ENCODE measurements around the gene TRIM47.

Gene TRIM47, protein sequence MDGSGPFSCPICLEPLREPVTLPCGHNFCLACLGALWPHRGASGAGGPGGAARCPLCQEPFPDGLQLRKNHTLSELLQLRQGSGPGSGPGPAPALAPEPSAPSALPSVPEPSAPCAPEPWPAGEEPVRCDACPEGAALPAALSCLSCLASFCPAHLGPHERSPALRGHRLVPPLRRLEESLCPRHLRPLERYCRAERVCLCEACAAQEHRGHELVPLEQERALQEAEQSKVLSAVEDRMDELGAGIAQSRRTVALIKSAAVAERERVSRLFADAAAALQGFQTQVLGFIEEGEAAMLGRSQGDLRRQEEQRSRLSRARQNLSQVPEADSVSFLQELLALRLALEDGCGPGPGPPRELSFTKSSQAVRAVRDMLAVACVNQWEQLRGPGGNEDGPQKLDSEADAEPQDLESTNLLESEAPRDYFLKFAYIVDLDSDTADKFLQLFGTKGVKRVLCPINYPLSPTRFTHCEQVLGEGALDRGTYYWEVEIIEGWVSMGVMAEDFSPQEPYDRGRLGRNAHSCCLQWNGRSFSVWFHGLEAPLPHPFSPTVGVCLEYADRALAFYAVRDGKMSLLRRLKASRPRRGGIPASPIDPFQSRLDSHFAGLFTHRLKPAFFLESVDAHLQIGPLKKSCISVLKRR

DNA sequence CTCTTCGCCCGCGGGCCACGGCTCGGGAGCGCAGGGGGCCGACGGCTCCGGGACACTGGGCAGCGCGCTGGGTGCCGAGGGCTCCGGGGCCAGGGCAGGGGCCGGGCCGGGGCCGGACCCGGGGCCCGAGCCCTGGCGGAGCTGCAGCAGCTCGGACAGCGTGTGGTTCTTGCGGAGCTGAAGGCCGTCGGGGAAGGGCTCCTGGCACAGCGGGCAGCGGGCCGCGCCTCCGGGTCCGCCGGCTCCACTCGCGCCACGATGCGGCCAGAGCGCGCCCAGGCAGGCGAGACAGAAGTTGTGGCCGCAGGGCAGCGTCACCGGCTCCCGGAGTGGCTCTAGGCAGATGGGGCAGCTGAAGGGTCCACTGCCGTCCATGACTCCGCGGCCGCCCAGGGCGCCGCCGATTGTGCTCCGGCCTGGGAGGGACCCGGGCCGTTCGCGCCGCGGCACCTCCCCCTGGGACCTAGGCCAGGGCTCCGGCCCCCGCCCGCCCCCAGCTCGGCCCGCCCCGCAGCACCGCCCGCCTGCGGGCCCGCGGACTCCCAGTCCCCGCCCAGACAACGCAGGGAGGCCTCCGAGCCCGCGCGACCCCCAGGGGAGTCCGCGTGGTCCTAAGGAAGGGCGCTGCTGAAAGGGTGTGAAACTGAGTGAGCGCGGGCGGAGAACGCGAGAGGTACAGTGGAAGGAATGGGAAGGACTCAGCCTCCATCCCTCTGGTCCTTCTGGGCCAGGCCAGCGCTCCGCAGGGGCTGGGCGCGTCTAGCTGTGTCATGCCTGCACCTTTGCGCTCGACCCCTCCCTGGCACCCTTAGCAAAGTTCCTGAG lies at the start of gene TRIM47:
TRIM47 (minus strand) TSS at position 408 of the 825 bp plus-strand sequence; CDS start at position 375, 33 bp downstream.
- DNase-seq (ENCODE audit: low read depth, low spot score): no peak

DNA sequence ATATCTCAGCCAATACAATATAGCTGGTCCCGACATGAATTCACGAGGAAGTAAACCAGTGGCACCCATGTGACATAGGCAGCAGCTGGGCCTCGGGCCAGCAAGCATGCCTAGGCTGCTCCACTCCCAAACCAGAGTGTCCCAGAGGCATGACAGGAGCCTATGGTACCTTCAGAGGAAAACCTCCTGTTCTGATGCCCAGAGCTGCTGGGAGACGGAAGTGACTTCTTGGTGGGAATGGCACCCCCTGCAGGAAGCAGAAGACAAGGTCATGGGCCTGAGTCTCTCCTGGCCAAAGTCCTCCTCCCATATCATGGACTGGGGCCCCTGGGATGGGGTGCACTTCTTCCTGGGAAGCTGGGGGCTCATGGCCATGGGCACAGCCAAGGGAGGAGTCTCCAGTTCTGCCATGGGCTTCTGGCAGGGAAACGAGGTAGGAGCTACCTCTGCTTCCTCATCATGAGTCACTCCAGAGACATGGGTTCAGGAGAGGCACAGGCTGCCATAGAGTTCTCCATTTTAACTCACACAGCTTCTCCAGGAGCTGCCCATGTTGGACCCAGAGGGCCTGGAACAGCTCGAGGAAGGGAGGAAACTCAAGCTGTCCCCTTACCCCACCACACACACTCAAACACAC lies 49.0 kb upstream of the TRIM47 start:
- DNase-seq (ENCODE audit: low read depth, low spot score): no peak

DNA sequence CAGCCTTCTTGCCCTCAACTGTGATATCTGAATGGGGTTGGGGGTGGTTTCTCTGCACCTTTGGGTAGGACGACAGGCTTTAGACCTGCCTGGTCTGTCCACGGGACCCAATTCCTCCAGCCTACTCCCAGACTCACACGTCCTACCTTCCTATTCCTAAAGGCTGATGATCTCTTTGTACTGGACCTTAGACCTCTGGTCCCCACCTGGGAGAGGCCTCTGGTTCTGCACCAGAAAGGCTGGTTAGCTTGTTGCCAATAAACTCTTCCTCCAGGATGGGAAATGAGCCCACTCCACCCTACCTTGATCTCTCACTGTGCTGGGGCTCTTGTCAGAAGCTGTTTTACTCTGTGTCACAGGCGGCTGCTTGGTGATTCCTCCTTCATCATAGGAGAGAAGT lies 48.1 kb upstream of the TRIM47 start:
- DNase-seq (ENCODE audit: low read depth, low spot score): no peak

DNA sequence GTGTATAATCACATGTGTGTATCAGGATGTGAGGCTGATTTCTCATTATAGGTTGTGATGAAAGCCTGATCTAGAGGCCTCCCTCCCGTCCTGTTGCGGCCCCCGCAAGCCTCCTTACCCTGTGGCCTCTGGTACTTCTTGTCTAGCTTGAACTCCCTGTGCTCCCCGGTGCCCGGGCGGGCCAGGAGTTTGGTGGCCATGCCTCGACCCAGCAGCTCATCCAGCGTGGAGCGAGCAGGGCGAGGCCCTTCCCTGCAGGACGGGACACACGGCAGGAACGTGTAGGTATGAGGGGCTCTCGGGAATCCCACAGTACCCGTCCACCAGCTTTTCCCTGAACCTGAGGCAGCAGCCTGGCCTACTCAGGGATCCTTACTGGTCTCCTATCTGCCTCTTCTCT lies 47.5 kb upstream of the TRIM47 start:
- DNase-seq (ENCODE audit: low read depth, low spot score): no peak

DNA sequence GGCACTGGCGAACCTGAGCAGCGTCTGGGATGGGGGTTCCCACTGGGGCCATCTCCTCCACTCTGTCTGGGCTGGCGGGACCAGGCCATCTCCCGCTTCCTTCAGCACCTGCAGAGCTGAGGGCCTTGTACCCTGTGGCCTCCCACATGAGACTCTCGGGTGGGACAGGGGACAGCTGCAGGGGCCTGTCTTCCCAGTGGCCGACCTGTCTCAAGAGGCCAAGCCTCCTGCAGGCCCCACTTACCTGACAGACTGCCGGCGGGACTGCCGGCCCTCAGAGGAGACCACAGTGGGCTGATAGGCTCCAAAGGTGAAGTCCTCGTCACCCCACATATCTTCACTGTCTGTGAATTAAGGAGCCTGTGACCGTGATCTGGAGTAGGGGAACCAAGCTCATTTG lies 46.7 kb upstream of the TRIM47 start:
- no peak for DNase-seq (ENCODE audit: low read depth, low spot score)

DNA sequence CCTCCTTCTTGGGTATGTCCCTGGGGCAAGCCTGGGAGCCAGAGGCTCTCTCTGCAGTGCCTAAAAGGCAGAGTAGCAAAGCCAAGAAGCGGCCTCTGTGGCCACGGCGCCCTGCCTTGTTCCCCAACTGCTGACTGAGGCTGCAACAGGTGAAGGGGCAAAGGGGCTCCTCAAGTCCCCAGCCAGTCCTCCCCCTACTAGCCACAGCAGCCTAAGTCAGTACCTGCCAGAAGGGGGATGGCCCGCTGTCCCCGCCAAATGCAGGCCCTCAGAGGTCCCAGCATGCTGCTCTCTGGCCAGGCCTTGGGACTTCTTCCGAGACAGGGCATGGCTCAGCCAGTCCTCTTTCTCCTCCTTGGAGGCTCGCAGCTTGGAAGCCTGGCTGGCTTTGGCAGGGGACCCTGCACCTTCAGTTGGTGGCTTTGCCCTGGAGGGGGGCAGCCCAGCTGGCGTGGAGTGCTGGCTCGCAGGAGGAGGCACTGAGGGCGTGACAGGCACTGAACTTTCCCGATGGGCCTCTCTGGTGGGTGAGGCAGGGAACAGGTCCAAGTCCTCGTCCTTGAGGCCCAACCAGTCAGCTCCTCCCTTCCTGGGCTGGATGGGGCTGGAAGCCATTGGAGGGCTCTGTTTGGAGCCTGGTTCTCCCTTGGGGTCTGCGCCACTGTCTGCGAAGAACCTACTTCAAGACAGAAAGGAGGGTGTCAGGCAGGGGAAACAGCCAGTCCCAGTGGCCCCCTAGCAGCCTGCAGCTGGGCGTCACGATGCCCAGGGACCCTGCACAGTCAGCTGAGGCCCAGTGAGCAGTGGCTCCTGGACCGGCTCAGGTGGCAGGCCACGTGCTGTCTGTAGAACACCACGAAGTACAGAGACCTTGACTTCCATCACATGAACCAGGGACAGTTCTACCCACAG lies 44.8 kb upstream of the TRIM47 start:
- no peak for DNase-seq (ENCODE audit: low read depth, low spot score)

DNA sequence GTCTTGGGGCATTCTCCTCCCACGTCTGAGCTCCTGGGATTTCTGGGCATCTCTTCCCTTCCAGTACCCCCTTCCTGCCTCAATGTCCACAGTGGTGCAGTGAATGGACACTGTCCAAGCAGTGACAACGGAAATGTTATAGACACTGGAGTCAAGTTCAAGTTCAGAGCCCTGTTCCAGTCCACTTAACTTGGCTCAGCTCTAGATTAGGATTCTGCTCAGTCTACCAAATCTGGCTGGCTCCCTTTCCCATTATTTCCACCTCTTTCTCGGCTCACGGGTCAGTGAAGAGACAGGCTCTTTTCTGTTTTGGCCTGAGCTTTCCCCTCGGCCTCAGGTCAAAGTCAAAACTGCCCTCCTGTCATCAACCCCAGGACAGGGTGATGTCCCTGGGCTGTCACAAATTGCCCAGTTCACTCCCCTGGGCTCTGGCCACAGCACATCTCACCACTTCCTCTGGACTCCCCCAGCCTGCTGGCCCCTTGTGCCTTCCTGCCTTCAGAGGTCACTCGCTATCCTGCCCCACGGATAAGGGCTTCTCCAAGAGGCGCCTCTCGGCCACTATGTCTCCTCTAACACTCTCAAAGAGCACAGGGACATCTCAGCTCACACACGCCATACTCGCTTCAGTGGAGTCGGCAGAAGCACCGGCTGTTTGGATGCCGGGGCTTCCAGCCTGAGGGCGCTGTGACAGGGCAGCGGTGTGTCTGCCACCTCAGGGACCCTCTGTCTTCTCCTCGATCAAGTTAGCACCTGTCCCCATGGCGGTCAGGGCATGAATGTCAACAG lies 44.0 kb upstream of the TRIM47 start:
- DNase-seq (ENCODE audit: low read depth, low spot score): no peak

DNA sequence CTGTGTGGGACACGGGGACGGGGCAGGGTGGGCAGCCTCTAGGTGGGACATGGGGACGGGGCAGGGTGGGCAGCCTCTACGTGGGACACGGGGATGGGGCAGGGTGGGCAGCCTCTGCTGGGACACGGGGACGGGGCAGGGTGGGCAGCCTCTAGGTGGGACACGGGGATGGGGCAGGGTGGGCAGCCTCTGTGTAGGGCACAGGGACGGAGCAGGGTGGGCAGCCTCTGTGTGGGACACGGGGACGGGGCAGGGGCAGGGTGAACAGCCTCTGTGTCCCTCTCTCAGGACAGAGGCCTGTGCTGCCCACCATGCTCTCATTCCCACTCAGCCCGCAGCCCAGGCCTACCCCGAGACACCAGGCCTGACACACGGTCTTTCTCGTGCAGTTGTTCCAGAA lies 43.2 kb upstream of the TRIM47 start:
- no peak for DNase-seq (ENCODE audit: low read depth, low spot score)

DNA sequence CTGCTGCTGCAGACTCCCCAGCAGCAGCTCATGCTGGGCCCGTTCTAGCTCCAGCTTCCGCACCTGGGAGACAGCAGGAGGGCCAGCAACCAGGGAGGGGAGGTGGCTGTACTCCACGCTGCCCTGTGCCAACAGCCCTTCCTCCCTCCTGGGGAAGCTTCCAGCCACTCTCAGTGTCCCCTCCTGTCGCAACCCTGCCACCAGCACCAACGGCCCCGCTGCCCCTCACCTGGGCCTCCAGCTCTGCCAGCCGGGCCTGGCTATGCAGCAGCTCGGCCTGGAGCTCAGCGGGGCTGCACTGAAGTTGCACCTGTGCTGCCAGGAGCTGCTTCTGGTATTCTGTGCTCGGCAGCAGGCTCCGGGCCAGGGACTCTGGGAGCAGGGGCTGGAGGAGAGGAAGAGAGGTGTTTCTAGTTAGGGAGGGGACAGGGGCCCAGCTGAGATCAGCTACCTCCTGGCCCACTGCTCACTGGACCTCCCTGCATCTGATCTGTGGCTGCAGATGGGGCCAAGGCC lies 41.7 kb upstream of the TRIM47 start:
- no peak for DNase-seq (ENCODE audit: low read depth, low spot score)

DNA sequence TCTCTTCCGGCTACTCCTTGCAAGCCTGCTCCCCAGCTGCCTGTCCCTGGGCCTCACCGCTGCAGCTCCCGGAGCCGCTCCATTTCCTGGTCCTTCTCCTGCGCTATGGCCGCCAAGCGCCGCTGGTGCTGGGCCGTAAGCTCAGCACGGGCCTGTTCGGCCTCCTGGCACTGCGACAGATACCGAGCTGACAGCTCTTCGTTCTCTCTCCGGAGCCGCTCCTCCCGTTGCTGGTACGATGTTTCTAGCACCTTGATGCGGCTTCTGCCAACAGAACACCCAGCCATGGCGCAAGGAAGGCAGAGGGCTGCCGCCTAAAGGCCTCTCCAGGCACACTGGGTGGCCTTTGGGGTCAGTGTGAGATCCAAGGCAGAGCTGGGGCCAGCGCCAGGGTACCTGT lies 41.2 kb upstream of the TRIM47 start:
- no peak for DNase-seq (ENCODE audit: low read depth, low spot score)

DNA sequence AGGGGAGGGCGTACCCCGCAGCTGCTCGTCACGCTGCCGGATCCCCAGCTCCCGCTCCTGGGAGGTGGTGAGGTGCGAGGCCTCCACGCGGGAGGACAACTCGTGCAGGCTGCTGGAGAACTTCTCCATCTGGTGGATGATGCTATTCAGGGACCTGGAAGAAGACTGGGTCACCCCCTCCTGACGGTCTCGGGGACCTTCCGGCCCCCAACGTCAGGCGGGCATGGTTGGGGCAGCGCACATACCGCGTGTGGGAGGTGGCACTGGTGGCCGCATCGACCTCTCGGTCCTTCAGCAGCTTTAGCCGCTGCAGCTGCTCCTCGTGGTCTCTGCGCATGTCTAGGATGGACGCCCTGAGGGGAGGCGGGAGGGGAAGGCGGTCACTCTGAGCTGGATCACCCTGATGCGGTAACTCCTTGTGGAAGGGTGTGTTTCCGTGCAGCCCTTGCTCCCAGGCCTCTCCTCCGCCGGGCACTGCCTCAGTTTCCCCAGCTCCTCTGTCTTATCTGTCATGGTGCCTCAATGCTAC lies 39.6 kb upstream of the TRIM47 start:
- no peak for DNase-seq (ENCODE audit: low read depth, low spot score)

DNA sequence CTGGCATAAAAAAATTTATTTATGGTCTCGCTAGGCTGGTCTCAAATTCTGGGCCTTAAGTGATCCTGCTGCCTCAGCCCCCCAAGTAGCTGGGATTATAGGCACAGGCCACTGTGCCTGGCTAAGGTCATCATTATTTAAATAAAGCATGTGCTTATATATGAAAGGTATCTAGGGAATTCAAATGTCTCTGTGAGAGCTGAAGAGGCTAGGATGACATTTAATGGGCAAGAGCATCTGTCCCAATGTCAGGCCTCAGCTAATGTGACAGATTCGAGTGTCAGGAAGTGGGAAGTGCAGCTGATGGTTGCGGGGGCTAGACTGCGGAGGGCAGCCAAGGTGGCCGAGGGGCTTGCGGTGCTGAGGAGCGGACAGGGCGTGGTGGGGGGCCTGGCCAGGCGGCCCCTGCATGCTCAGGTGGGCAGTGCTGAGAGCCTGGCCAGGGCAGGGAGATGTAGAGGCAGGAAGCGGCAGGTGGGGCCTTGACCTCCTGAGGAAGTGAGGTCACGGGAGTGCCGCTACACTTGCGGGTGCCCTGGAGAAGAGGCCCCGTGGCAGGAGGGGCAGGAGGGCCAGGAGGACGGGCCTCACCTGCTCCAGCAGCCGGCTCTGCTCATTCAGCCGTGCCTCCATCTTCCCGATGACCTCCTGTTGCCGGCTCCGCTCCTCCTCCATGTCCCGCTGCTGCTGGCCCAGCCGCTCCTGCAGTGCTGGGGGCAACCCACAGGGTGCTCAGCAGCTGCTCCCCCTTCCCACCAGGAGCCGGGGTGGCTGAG lies 38.9 kb upstream of the TRIM47 start:
- DNase-seq (ENCODE audit: low read depth, low spot score): no peak

DNA sequence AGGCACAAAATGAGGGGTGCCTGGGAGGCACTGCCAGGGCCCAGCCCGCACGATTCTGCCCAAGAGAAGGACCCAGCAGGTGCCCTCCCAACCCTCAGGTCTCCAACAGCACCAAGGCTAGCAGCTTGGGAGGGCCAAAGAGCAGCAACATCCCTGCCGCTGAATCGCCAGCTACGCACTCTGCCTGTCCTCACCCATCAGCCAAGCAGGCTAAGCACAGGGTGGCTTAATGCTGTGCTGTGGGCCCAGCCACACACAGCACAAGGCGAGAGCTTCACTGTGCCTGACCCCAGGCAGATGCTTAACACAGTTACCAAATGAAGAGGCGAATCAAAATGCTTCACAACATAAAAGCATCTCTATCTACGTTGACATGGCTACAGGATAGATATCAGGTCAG lies 36.9 kb upstream of the TRIM47 start:
- DNase-seq (ENCODE audit: low read depth, low spot score): no peak

DNA sequence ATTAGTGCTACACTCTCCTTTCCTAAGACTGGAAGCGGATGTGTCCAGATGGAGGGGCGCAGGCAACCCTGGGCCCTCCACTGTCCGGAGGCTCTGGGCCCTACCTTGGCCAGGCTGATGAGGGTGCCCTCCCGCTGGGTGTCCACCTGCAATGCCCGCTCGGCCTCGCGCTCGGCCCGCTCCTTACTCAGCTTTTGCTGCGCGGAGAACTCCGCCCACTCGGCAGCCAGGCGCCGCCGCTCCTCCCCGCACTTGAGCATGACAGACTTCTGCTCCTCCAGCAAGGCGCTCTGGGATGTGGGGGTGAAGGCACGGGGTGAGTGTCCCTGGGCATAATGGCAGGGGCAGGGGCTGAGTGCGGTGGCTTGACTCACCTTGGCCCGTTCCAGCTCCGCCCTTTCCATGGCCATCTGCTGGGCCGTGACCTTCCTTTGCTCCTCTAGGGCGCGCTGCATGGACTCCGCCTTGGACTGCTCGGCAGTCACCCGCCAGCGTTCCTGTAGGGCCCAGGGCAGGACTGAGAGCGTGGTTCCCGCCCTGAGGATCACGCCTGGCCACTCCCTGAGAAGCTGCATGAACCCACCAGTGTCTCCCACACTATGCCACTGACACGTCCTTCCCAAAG lies 36.4 kb upstream of the TRIM47 start:
- no peak for DNase-seq (ENCODE audit: low read depth, low spot score)

DNA sequence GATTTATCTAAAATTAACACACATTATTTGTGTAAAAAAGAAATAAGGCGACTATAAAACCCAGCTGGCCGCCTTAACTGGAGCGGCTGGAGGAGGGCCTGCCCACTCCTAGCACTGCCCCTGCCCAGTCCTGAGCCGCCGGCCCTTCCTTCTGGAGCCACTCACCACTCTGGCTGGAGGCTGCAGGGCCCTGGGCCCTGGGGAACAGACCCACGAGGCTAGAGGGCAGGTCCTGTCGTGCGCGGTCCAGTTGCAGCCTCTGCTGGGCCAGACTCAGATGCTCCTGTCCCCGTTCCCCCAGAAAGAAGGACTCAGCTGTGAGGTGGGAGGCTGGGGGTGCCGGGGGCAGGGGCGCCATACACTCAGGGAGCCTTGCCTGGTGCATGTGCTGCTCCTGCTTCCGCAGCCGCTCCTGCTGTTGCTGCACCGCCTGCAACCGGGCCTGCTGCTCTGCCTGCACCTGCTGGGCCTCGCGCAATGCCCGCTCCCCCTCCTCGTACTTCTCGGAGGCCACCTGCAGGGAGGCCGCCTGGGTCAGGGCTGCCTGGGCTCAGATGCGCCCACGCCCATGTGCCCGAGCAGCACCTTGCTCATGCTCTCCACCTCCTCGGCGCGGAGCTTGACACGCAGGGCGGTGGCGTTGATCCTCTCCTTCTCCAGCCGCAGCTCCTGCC lies 35.3 kb upstream of the TRIM47 start:
- no peak for DNase-seq (ENCODE audit: low read depth, low spot score)

DNA sequence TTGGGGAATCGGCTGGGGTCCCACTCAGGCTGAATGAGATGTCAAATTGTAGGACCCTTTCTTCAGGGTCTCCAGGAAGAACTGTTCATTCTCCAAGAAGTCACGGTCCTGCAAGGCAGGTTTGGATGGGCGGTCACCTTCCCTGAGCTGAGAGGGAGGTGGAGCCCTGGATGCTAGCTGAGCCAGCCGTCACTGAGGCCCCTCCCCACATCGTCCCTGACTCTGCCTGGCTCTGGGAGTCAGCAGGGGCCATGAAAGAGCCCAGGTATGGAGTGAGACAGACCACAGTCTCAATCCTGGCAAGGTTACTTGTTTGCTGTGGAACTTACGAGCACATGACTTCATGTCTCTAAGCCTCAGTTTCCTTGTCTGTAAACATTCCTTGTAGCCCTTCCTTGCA lies 32.3 kb upstream of the TRIM47 start:
- no peak for DNase-seq (ENCODE audit: low read depth, low spot score)

DNA sequence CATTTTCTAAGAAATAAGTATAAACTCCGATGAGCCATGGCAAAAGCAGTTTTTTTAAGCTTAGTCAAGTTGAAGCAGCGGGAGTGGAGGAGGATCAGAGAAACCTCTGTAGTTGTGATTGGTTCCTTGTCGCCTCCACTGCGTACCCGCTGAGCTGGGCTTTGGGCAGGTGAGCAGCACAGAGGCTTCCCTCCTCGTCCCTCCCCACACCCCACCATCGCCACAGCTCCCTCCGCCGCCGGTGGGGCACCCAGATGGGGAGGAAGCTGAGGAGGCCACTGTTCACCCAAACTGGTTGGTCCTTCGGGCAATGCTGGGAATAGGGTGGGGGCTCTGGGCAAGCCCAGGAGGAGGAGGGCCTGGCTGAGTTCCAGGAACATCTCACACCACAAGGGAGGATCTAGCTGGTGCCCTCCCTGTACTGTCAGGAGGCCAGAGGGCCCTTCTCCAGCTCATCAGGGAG lies 31.5 kb upstream of the TRIM47 start:
- DNase-seq (ENCODE audit: low read depth, low spot score): no peak
